GM18867 (cell line): Measurements from ENCODE around the gene GABRR3.
A peak's percentile ranks its signal among the peaks of the same experiment; 100 is the strongest.
"Not testable (repeated sequence)": the region's sequence is repeated elsewhere in the genome, so short reads cannot be mapped to it uniquely, and the experiment has no call there.

Source experiments
- ATAC-seq: cut with Tn5 transposase; IDR thresholded peaks from one replicate; pipeline ENCODE4 v1.9.1; 2021; ENCODE audit warnings: mild to moderate bottlenecking, moderate library complexity; ENCODE audit not compliant: unreplicated experiment

GABRR3 gene

GRCh38 chr3:98022978-98023820, 11.9 kb downstream of the GABRR3 start:
- peak; percentile 68 for ATAC-seq

GRCh38 chr3:98021830-98022560, 13.1 kb downstream of the GABRR3 start:
- ATAC-seq: no peak

- ATAC-seq: no peak
Measured at GRCh38 chr3:98020412-98020811, 14.7 kb downstream of the GABRR3 start.

- no peak for ATAC-seq
Measured at GRCh38 chr3:98018301-98018700, 16.8 kb downstream of the GABRR3 start.

GRCh38 chr3:98014268-98014585, 20.9 kb downstream of the GABRR3 start:
- ATAC-seq: no peak

GRCh38 chr3:98013411-98014267, 21.5 kb downstream of the GABRR3 start:
- no peak for ATAC-seq

- ATAC-seq: no peak
Measured at GRCh38 chr3:98012979-98013378, 22.1 kb downstream of the GABRR3 start.

GRCh38 chr3:98010883-98011449, 24.1 kb downstream of the GABRR3 start:
- ATAC-seq: not testable (repeated sequence)

- no peak for ATAC-seq
Measured at GRCh38 chr3:98010194-98010882, 24.8 kb downstream of the GABRR3 start.

- peak; percentile 80 for ATAC-seq
Measured at GRCh38 chr3:98008855-98009254, 26.3 kb downstream of the GABRR3 start.

GRCh38 chr3:98005438-98005837, 29.7 kb downstream of the GABRR3 start:
- no peak for ATAC-seq

GRCh38 chr3:98004721-98005120, 30.4 kb downstream of the GABRR3 start:
- no peak for ATAC-seq

- ATAC-seq: peak; percentile 70
Measured at GRCh38 chr3:98003306-98003969, 31.7 kb downstream of the GABRR3 start.

- ATAC-seq: no peak
Measured at GRCh38 chr3:98002717-98003116, 32.4 kb downstream of the GABRR3 start.

- no peak for ATAC-seq
Measured at GRCh38 chr3:97999994-98000393, 35.1 kb downstream of the GABRR3 start.

GRCh38 chr3:97999103-97999502, 36.0 kb downstream of the GABRR3 start:
- ATAC-seq: no peak

- peak; percentile 59 for ATAC-seq
Measured at GRCh38 chr3:97996988-97997387, 38.1 kb downstream of the GABRR3 start.

- no peak for ATAC-seq
Measured at GRCh38 chr3:97994328-97994945, 40.7 kb downstream of the GABRR3 start.

GRCh38 chr3:97993526-97993925, 41.6 kb downstream of the GABRR3 start:
- no peak for ATAC-seq
